Activated naive CD4-positive, alpha-beta T cell treated with anti-CD3 and anti-CD28 coated beads for 36 hours (primary cell): ENCODE data around the gene ZNF692. TPM values are rescaled to one million over a fixed set of nuclear protein-coding genes. Genes with fewer than 3 reads are reported as not detected.

Source experiments
- CTCF ChIA-PET: fragments of 350-600 bp; sonication (Branson Sonifier 250); formaldehyde crosslinking; loops from one replicate; lab custom pipeline; 2021; ENCODE audit warnings: antibody characterized with exemption; lab: Charles Lee
- DNase-seq: peaks from one replicate; pipeline ENCODE4 v3.0.0-alpha.2; 2020
- H3K27ac Mint-ChIP-seq: one replicate; pipeline ENCODE4 v1.8.0; 2021; ENCODE audit warnings: mild to moderate bottlenecking, mixed read lengths
- H3K27me3 Mint-ChIP-seq: one replicate; pipeline ENCODE4 v1.8.0; 2021; ENCODE audit warnings: low read depth, mixed read lengths
- H3K36me3 Mint-ChIP-seq: one replicate; pipeline ENCODE4 v1.8.0; 2021; ENCODE audit warnings: low read depth, mixed read lengths
- H3K4me1 Mint-ChIP-seq: one replicate; pipeline ENCODE4 v1.8.0; 2021; ENCODE audit warnings: low read depth, mixed read lengths
- H3K4me3 Mint-ChIP-seq: one replicate; pipeline ENCODE4 v1.8.0; 2021; ENCODE audit warnings: mild to moderate bottlenecking, moderate library complexity, mixed read lengths
- H3K9me3 Mint-ChIP-seq: one replicate; pipeline ENCODE4 v1.8.0; 2021; ENCODE audit warnings: mixed read lengths
- intact Hi-C: fragments of 100-400 bp; cut with micrococcal nuclease; formaldehyde crosslinking; loops from one replicate; pipeline ENCODE4 v1.15.1; 2023
- total RNA-seq, 2 experiments: library from RNA; stranded (reverse); gene quantifications; one replicate each; pipeline ENCODE4 v1.2.3, GENCODE V29; 2021

The ZNF692 gene
- total RNA-seq, 2 experiments from 2014 or later: 87.6 to 88.7 TPM

GRCh38 chr1:248818505-248819374, 40.1 kb downstream of the ZNF692 start:
- CTCF ChIA-PET: interaction anchor here (1.4 kb wide), 1 partner anchor 8 kb away, joined by 5 read pairs; no protein-coding TSS in a partner anchor
- DNase-seq: peak; percentile 24
- peaks cover 76% of the 10 kb centered on the region for H3K4me1 Mint-ChIP-seq
- H3K27me3 Mint-ChIP-seq: no peaks in the 10 kb centered on the region
- peak overlapping the region; percentile 59 for H3K27ac Mint-ChIP-seq
- no peaks in the 10 kb centered on the region for H3K9me3 Mint-ChIP-seq
- intact Hi-C loops: loop anchor here (2.0 kb wide), 1 partner anchor 20 kb away; no protein-coding TSS in a partner anchor
- peak overlapping the region; percentile 7 for H3K4me3 Mint-ChIP-seq
- peaks cover 20% of the 10 kb centered on the region for H3K36me3 Mint-ChIP-seq

DNA sequence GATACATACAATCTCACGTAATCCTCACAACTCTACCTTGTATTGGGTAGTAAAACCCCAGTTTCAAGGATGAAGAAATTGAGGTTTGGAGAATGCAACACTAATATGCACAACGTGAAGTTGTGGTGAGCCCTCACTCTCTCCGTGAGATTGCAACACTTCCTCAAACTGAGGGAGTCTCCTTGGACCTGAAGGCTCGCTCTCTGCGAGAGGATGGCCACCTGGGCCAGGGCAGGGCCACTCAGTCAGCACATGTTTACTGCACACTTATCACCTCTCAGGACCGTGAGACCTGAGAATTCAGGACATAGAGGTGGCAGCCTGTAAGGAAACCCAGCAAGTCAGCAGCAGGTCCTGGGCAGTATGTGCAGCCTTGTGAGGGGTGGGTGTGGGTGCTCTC, 41.8 kb downstream of the ZNF692 start:
- Mint-ChIP-seq H3K36me3 (peaks cover 27% of the 10 kb centered on the region), H3K27ac (peak overlapping the region; percentile 86), H3K4me1 (peaks cover 60% of the 10 kb centered on the region), H3K9me3 (no peaks in the 10 kb centered on the region), H3K27me3 (no peaks in the 10 kb centered on the region), H3K4me3 (no peak overlapping the region)
- peak; percentile 21 for DNase-seq
- intact Hi-C loops: no loop called here
- CTCF ChIA-PET: interaction anchor here (1.2 kb wide), 1 partner anchor 11 kb away, joined by 5 read pairs; no protein-coding TSS in a partner anchor

DNA sequence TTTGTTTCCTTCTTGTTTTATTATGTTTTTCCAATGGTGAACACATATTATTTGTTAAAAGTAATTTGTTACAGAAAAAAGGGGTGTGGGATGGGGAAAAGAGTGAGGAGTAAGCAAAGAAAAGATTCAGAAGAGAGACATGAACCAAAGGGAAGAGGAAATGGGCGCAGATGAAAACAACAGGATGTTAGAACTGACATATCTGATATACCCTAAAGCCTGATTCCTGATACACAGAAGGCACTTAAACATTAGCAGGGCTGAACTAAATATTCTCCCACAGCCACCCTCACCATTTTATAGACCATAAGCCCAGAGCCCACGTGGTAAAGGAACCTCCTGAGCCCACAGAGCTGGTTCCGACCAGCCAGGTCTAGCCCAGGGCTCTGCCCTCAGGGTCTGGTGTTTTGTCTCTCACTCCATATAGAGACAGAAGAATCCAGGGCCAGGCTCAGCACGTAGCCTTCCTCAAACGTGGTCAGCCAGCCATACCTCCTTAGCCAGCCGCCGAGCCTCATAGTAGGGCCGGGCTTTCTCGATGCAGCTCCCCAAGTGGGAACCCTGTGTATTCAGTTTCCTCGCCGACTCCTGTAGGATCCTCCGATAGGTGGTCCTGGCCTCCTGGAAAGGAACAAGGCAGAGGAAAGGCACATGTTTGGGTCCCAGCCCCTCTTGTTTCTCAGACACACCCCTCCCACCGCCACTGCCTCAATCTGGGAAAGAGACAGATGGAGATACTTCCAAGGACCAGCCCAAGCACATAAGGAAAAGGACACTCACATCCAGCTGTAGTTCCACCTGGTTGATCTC, 42.6 kb downstream of the ZNF692 start:
- intact Hi-C loops: no loop called here
- peaks cover 52% of the 10 kb centered on the region for H3K4me1 Mint-ChIP-seq
- CTCF ChIA-PET: interaction anchor here (1.2 to 1.5 kb wide), 2 partner anchors 10 to 196 kb away, joined by 5 read pairs; no protein-coding TSS in a partner anchor

GRCh38 chr1:248815407-248816034, 43.4 kb downstream of the ZNF692 start:
- Mint-ChIP-seq H3K36me3 (peaks cover 31% of the 10 kb centered on the region), H3K4me3 (no peak overlapping the region), H3K27ac (no peak overlapping the region), H3K4me1 (peaks cover 45% of the 10 kb centered on the region), H3K9me3 (no peaks in the 10 kb centered on the region), H3K27me3 (no peaks in the 10 kb centered on the region)
- DNase-seq: no peak
- CTCF ChIA-PET: interaction anchor here (1.2 to 1.5 kb wide), 2 partner anchors 10 to 196 kb away, joined by 5 read pairs; no protein-coding TSS in a partner anchor
- intact Hi-C loops: no loop called here

More for the DNA sequence above, 42.6 kb downstream of the ZNF692 start:
- no peak for DNase-seq
- Mint-ChIP-seq H3K27ac (peak overlapping the region; percentile 86), H3K36me3 (peaks cover 30% of the 10 kb centered on the region), H3K9me3 (no peaks in the 10 kb centered on the region), H3K27me3 (no peaks in the 10 kb centered on the region), H3K4me3 (no peak overlapping the region)

- no peak overlapping the region for H3K27ac Mint-ChIP-seq
- intact Hi-C loops: no loop called here
- CTCF ChIA-PET: interaction anchor here (0.6 to 1.3 kb wide), 2 partner anchors 12 to 114 kb away, joined by 3 read pairs; partner anchors contain the start of gene SH3BP5L
- DNase-seq: no peak
- peaks cover 31% of the 10 kb centered on the region for H3K36me3 Mint-ChIP-seq
- no peak overlapping the region for H3K4me3 Mint-ChIP-seq
- H3K27me3 Mint-ChIP-seq: no peaks in the 10 kb centered on the region
- peaks cover 37% of the 10 kb centered on the region for H3K4me1 Mint-ChIP-seq
- H3K9me3 Mint-ChIP-seq: no peaks in the 10 kb centered on the region
These were observed 44.5 kb downstream of the ZNF692 start for GRCh38 chr1:248814351-248814750.

DNA sequence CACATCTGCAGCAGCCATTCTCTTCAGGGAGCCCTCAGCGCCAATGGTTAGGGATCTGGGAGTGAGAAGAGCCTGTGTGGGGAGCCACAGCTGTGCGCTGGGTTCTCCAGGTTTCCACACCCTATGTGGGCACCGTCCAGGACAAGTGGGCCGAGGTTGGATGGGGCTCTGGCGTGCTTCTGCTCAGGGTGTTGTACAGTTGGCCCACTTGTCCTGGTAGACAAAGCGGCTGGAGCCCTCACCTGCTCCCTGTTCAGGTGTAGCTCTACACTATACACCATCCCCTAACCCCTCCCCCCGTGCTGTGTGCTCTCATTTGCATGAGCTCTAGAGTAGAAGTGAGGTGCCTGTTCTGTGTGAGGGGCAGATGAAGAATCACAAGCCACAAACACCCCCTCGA, 45.3 kb downstream of the ZNF692 start:
- no peaks in the 10 kb centered on the region for H3K9me3 Mint-ChIP-seq
- no peak overlapping the region for H3K4me3 Mint-ChIP-seq
- no peaks in the 10 kb centered on the region for H3K27me3 Mint-ChIP-seq
- no peak overlapping the region for H3K27ac Mint-ChIP-seq
- CTCF ChIA-PET: interaction anchor here (0.6 to 1.3 kb wide), 3 partner anchors 13 to 124 kb away, joined by 3 read pairs; partner anchors contain the start of gene SH3BP5L
- no peak for DNase-seq
- H3K36me3 Mint-ChIP-seq: peaks cover 28% of the 10 kb centered on the region
- peaks cover 29% of the 10 kb centered on the region for H3K4me1 Mint-ChIP-seq
- intact Hi-C loops: no loop called here

GRCh38 chr1:248812736-248813425, 46.0 kb downstream of the ZNF692 start:
- CTCF ChIA-PET: interaction anchor here (1.2 kb wide), 1 partner anchor 124 kb away, joined by 3 read pairs; no protein-coding TSS in a partner anchor
- H3K36me3 Mint-ChIP-seq: peaks cover 28% of the 10 kb centered on the region
- H3K4me1 Mint-ChIP-seq: peaks cover 22% of the 10 kb centered on the region
- H3K9me3 Mint-ChIP-seq: no peaks in the 10 kb centered on the region
- no peak overlapping the region for H3K4me3 Mint-ChIP-seq
- H3K27me3 Mint-ChIP-seq: no peaks in the 10 kb centered on the region
- intact Hi-C loops: no loop called here
- H3K27ac Mint-ChIP-seq: no peak overlapping the region
- DNase-seq: no peak

DNA sequence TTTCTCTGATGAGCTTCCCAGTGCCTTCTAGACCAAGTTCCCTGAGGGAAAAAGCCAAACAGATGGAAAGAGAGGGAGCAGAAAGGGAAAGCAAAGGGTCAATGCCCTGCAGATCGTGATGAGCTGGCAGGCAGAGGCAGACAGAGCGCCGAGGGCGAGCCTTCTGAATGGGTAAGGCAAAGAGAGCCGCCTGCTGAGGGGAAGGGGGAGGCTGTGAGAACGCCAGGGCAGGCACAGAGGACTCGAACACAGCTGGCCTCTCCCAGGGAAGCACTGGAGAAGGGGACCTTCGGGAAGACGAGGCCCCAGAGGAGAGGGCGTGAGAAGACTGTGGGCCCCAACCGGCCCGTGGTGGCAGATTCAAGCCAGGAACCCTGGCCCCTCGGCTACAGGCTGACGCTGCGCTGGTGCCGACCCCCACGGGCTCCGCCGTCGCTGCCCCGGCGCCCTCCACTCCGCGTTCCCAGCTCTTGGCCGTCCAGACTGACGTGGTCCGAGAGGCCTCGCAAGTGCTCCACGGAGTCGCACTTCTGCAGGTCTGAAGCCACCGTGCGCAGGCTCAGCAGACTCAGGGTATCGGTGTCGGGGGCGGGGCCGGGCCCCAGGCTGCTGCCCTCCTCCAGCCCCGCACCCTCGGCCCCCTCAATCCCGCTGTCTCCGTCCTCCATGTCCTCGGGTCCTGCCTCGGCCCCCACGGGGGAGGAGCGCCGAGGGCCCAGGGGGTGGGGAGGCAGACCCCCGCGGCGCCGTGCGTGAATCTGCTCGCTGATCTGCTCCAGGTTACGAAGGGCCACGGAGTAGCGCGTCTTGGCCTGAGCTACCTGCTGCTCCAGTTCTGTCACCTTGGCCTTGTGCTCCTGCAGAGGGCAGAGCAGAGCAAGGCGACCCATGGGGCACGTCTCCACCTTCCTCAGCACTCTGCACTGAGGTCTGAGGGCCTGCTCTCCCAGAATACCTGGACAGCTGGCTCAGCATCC, 47.1 kb downstream of the ZNF692 start:
- Mint-ChIP-seq H3K27ac (no peak overlapping the region), H3K9me3 (no peaks in the 10 kb centered on the region), H3K4me3 (no peak overlapping the region), H3K4me1 (peaks cover 11% of the 10 kb centered on the region), H3K36me3 (peaks cover 28% of the 10 kb centered on the region), H3K27me3 (no peaks in the 10 kb centered on the region)
- CTCF ChIA-PET: no interaction called here
- intact Hi-C loops: no loop called here
- DNase-seq: peak; percentile 14

DNA sequence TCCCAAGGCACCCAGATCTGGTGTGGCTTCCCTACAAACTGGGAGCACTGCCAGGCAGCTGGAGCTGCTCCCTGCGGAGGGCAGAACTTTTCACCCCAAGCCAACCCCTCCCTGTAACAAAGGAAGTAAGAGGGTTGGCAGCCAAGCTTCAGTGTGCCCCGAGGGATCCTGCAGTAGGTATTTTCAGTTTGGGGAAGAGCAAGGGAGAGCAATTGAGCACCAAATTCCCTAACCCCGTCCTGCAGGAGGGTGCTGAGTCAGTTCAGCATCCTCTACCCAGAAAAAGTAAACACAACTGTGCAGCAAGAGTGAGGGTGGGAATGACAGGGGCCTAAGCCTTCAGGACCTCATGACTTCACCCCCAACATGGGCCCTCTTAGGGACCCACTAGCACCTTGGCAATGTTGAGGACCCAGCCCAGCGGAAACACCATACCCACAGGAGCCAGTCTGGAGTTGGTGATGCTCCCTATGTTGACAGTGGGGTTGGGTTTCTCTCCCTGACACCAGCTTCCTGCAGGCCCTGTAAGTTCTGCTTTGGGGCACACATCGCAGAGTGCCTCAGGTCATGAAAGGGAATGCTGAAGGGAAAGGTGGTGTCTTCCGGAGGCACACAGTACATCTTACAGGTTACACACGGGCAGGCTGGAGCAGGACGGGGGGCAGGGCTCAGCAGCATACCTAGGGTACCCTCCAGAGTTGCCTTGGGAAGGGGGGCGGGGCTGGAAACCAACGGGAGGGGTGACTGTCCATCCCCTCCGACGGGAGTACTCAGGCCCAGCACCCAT, 48.0 kb downstream of the ZNF692 start:
- Mint-ChIP-seq H3K9me3 (no peaks in the 10 kb centered on the region), H3K27me3 (no peaks in the 10 kb centered on the region), H3K36me3 (peaks cover 20% of the 10 kb centered on the region), H3K27ac (no peak overlapping the region), H3K4me1 (peaks cover 2% of the 10 kb centered on the region), H3K4me3 (no peak overlapping the region)
- DNase-seq: no peak
- intact Hi-C loops: no loop called here
- CTCF ChIA-PET: no interaction called here

DNA sequence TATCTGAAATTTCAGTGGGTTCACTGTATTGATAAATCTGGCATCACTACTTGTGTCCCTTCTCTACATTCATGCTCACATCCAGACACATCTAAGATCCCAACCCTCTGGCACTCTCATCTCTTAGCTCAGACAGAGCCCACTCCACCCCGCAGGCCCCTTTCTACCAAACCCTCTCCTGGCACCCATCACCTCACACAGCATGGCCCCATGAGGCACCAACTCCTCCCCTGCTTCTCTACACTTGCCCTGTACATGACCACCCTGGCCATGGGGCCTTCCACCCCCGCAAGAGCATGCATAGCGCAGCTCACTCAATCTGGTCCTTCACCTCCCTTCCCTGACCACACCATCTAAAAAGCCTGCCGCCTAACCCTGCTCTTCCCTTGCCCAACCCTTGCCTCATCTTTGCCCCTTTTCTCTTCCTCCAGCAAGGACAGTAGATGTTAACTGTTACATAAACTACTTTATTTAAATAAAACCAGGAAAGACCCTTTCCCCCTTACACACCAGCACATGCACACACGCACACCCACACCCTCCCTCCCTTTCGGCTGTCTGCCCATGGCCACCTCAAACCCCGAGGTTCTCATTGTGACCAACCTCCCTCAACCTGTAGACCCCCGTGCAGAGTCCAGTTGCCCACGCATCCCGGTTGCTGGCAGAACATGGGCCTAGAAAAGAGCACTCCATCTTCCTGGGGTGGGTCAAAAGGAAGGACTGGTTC, 48.7 kb downstream of the ZNF692 start:
- H3K27me3 Mint-ChIP-seq: no peaks in the 10 kb centered on the region
- no peaks in the 10 kb centered on the region for H3K9me3 Mint-ChIP-seq
- no peak for DNase-seq
- H3K27ac Mint-ChIP-seq: no peak overlapping the region
- H3K4me3 Mint-ChIP-seq: no peak overlapping the region
- peaks cover 2% of the 10 kb centered on the region for H3K4me1 Mint-ChIP-seq
- CTCF ChIA-PET: no interaction called here
- H3K36me3 Mint-ChIP-seq: peaks cover 18% of the 10 kb centered on the region
- intact Hi-C loops: no loop called here
